Stimulated activated CD4-positive, alpha-beta T cell treated with anti-CD3 and anti-CD28 coated beads, TNF-alpha, amount 100 ng/mL, for 4 hours (primary cell): ENCODE measurements around the gene TMSB15B.
"Not testable (repeated sequence)": the region's sequence is repeated elsewhere in the genome, so short reads cannot be mapped to it uniquely, and the experiment has no call there.

Experiments
- DNase-seq, 3 experiments: peaks; one replicate each; pipeline ENCODE4 v3.0.0-alpha.2; 2020; ENCODE audit warnings: low read depth in 3 of 3

Gene TMSB15B

DNA sequence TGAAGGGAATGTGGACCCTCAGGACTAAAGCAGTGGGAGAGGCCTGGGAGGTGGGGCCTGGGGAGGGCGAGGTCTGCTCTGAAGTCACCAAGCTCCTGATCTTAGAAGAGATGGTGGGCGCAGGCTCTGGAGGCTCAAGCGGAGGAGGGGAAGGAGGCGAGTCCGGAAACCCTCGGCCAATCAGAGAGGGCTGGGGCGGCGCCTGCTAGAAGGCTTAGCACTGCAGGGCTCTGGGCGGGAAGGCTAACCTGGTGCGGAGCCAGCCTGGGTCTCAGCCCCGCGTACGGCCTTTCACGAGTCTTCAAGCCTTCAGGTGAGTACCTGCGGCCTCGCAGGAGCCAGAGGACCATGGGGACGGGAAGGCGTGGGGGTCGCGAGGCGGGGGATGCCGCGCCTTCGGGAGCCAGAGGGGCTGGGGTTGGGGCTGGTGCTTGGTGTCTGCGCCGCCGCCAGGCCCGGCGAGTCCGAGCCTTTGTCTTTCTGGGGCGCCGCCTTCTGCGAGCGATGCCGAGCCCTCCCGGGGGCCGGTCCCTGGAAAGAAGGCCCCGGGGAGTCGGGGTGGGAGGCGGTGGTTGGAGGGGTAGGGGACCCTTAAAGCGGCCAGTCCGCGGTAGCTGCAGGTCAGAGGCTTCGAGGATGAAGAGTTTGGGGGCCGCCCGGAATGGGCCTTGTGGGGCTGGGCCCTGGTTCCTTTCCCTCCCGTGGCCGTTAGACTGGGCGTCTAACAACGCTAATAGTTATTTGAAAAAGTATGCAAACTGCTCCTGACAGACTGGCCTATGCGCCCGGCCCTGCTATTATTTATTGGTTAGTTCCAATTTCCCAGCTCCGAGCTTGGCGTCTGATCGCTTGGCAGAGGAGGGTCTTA, at the start of gene TMSB15B:
Gene TMSB15B, plus strand, starts transcription at position 217 of the 868 bp plus-strand sequence.
- DNase-seq, result not testable (repeated sequence)

DNA sequence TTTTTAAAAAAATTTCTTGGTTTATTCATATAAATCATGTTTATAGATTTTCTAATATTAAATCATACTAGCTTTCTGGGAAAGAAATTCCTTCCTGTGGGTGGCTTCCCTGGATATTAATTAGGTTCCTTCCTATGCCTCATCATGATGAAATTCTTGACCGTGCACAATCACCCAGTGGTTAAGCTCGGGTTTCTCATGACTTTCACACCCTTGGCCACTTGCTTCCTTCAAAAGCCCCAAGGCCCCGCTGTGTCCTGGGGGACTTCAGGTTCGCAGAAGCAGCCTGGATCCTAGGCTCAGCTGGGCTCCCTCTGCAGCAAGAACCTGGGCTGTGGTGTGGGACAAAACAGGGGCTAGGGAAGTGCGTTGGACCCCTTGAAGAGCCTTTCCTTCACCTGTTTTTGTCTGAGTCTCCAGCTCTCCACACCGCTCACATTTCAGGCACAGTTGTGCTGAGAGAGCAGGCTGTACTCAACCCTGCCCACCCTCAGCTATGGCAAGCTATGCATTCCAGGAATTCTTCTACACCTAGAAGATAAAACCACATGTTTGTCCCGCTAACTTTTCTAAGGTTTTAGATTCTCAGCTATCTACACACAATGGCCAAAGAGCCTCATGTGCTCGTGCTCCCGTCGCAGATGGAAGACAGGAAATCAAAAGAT, 48.9 kb upstream of the TMSB15B start:
- DNase-seq, result no peak

- peak in 2 of 3 experiments; percentile 19 to 20 for DNase-seq
Measured at GRCh38 chrX:103918050-103918449, 44.4 kb upstream of the TMSB15B start.

GRCh38 chrX:103918571-103919269, 43.7 kb upstream of the TMSB15B start:
- DNase-seq, result peak; percentile 22 to 32 (median 31)

DNA sequence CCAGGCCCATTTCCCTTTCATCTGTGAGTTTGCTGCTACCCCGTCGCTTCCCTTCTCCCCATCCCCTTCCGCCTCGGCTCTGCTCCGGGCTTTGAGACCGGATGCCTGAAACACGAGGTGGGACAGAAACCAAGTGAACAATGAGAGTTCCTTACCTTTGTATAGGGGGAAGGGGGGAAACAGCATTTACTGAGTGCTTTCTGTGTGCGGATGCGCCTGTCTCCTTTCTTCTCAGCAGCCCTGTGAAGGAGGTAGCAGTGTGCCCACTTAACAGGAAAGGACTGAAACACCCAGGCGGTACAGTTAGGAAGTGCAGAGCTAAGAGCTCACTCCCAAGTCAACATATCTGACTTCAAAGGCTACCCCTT, 43.2 kb upstream of the TMSB15B start:
- no peak for DNase-seq

GRCh38 chrX:103920515-103920914, 41.9 kb upstream of the TMSB15B start:
- DNase-seq, result not testable (repeated sequence)

GRCh38 chrX:103927030-103927429, 35.4 kb upstream of the TMSB15B start:
- DNase-seq, result no peak

DNA sequence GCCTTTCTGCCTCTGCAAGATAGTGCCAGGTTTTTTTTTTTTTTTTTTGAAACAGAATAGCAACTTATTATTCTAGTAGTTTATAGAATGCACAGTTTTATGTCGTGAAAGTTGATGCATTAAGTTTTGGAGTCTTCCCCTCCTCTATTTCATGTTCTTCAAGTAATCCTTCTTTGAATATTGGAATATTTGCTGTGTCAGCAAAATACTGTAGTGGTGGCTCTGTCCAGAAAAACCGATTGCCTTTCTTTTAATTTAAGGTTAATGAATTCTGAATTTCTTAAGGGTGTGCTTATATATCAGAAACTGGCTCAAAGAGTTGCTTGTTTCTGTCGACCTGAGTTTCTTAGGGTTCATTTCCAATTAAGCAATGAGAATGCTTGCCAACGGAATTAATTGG, 34.8 kb upstream of the TMSB15B start:
- DNase-seq, result no peak

- DNase-seq, result no peak
Measured at GRCh38 chrX:103932133-103932532, 30.3 kb upstream of the TMSB15B start.

DNA sequence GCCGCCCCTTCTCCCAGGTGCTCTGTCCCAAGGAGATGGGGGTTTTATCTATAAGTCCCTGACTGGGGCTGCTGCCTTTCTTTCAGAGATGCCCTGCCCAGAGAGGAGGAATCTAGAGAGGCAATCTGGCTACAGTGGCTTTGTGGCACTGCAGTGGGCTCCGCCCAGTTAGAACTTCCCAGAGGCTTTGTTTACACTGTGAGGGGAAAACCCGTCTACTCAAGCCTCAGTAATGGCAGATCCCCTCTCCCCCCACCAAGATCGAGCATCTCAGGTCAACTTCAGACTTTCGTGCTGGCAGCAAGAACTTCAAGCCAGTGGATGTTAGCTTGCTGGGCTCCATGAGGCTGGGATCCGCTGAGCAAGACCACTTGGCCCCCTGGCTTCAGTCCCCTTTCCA, 22.2 kb upstream of the TMSB15B start:
- DNase-seq, result not testable (repeated sequence)

DNA sequence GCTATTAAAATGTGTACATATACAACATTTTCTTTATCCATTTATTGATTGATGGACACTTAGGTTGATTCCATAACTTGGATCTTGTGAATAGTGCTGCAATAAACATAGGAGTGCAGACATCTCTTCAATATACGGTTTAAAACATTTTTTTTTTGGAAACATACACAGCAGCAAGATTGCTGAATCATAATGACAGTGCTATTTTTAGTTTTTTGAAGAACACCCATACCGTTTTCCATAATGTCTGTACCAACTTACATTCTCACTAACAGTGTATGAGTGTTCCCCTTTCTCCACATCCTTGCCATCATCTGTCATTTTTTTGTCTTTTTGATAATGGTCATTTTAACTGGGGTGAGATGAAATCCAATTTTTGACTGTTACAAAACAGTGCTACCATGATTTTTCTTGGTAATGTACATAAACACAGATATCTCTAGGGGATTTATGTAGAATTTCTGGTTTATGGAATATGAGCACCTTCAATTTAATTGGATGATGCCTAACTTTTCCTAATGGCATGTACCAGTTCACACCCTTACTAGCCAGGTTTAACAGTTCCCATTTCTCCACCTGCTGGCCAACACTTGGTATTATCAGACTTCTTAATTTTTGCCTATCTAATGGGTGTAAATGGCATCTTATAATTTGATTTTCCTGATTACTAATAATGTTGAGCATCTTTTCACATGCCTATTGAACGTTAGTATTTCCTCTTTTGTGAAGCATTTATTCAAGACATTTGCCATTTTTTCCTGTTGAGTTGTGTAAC, 21.0 kb upstream of the TMSB15B start:
- no peak for DNase-seq

DNA sequence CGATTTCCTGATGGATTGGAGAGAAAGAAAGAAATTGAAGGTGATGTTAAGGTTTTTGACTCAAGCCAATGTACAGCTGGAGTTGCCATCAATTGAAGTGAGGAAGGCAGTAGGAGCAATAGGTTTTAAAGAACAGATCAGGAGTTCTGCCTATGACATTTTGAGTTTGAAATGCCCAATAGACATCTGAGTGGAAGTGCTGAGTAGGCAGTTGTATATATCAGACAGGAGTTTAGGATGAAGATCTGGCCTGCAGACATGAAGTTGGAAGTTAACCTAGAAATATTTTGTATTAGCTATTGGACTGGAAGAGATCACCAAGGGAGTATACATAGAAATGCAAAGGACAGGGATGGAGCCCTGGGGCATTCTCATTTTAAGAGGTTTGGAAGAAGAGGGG, 12.9 kb upstream of the TMSB15B start:
- DNase-seq, result no peak

DNA sequence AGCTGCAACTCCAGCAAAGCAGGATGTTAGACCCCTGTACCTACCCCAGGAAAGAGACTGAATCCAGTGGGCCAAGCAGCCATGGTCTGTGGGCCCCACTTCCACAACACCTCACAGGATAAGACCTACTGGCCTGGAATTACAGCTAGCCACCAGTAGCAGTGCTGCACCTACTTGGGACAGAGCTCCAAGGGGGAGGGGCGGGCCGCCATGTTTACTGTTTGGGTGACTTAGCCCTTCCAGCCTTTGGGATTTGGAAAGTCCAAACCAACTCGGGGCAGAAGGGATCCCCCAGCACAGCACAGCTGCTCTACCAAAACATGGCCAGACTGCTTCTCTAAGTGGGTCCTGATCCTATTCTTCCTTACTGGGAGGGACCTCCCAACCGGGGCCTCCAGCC, 9.1 kb upstream of the TMSB15B start:
- no peak for DNase-seq

GRCh38 chrX:103954259-103954658, 8.2 kb upstream of the TMSB15B start:
- DNase-seq, result no peak

GRCh38 chrX:103960599-103960998, 1.8 kb upstream of the TMSB15B start:
- DNase-seq, result not testable (repeated sequence)

DNA sequence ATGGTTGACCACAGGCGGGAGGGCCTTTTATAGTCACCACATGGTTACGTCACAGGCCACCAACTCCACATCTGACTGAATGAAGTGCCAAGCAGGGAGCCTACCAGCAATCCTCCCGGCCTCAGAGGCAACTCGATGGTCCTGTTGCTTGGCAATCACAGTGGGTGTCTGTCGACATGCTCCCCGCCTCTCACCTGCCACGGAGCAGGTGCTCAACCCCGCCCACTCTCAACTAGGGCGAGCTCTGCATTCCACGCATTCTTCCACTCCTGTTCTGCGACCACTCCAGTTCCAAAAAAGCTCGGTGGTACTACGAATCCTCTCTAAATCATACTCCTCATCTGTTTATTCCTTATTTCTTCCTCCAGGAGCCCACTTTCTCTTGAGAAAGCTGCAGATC, 21.1 kb downstream of the TMSB15B start:
- DNase-seq, result not testable (repeated sequence)

- DNase-seq, result no peak
Measured at GRCh38 chrX:103999234-103999633, 36.8 kb downstream of the TMSB15B start.

- DNase-seq, result no peak
Measured at GRCh38 chrX:104008831-104009230, 46.4 kb downstream of the TMSB15B start.

- no peak for DNase-seq
Measured at GRCh38 chrX:104013158-104013557, 50.7 kb downstream of the TMSB15B start.

- DNase-seq, result no peak
Measured at GRCh38 chrX:104013606-104014005, 51.2 kb downstream of the TMSB15B start, which contains the start of gene H2BW1. H2BW1 (minus strand) TSS chrX:104013708; CDS start chrX:104013576, 132 bp downstream.

DNA sequence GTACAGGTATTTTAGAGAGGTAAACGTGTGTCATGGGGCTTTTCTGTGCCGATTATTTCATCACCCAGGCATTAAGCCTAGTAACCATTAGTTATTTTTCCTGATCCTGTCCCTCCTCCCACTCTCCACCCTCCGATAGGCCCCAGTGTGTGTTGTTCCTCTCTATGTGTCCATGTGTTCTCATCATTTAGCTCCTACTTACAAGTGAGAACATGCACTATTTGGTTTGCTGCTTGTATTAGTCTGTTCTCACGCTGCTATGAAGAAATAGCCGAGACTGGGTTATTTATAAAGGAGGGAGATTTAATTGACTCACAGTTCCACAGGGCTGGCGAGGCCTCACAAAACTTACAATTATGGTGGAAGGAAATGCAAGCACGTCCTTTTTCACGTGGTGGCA, 53.1 kb downstream of the TMSB15B start:
- not testable (repeated sequence) for DNase-seq
